Stimulated activated CD4-positive, alpha-beta T cell treated with anti-CD3 and anti-CD28 coated beads, Interleukin-4, amount 100 ng/mL, for 1 hour (primary cell): ENCODE measurements around the gene APOL6.
"Not testable (repeated sequence)": the region's sequence is repeated elsewhere in the genome, so short reads cannot be mapped to it uniquely, and the experiment has no call there.

Experiments
- DNase-seq: peaks from one replicate; pipeline ENCODE4 v3.0.0-alpha.2; 2020

The APOL6 gene

GRCh38 chr22:35638410-35638809 lies 9.8 kb upstream of the APOL6 start:
- no peak for DNase-seq

DNA sequence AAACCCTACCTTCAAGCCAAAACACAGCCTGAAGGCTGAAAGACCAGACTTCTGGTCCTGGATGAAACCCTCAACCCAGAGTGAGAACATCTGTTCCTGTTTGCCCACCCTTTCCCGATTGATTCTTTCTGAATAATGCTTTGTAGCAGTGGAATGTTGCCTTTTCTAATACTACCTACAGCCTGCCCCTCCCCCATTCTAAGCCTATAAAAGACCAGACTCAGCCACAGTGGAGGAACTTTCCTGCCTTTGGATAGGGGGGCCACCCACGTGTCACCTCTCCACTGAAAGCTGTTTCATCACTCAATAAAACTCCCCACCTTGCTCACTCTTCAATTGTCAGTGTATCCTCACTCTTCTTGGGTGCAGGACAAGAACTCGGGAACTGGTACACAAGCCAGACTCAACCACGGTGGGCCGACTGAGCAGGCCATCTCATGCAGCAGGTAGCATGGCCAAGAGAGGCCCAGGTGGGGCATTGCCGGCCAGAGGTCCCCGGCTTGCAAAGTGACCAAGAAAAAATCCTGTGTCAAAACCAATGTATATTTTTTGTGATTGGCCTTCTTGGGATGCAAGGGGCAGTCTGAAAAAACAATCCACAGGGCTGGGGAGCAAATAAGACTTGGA lies 6.6 kb upstream of the APOL6 start:
- DNase-seq: no peak

DNA sequence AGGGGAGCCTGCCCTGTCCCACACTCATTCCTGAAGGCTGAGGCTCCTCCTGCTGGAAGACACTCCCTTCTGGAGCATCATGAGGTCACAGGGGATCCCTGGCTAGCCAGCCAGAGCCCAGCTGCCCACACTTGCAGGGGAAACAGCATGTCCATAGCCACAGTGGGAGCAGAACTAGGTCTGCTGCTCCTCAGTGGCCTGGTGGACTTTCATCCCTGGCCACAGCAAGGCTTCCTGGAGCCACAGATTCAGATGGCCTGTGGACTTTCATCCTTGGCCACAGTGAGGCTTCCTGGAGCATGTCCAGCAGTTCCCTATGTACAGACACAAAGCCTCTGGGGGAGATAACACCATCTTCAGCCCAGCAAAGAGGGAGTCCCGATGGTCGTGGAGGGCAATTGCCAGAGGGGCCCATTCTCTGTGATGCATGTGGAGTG lies 5.9 kb upstream of the APOL6 start:
- DNase-seq: no peak

DNA sequence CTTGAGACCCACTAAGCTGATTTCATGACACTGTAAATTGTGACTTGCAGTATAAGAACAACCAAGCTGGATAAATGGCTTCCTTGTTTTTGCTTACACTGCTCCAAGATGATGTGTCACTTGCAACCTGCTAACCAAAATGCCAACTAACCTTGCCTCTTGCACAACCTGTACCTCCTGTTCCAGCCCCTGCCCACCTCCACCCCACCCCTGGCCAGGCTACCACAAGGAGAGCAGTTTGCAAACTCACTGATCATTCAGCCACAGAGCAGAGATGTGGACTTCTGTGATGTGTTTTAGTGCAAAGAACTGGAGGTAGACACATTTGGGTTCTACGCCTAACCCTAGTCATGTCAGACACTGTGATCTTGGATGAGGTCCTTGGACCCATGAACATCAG lies 4.3 kb upstream of the APOL6 start:
- DNase-seq: no peak

GRCh38 chr22:35645646-35646045 lies 2.6 kb upstream of the APOL6 start:
- DNase-seq: no peak

DNA sequence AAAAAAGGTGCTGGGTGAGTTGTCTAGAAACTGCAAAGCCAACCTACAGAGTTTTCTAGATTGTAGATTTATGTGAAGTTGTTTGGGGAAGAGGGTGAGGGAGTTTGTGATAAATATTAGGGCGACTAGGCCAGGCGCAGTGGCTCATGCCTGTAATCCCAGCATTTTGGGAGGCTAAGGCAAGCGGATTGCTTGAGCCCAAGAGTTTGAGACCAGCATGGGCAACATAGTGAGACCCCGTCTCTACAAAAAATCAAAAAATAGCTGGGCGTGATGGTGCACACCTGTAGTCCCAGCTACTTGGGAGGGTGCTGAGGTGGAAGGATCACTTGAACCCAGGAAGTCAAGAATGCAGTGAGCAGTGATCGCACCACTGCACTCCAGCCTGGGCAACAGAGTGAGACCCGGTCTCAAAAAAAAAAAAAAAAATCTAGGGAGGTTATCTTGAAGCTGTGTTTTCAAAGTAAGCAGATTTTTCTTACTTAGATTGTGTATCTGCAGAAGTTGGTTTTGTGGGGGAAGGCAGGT lies 844 bp downstream of the APOL6 start:
- DNase-seq: no peak

GRCh38 chr22:35649636-35650250 lies 1.5 kb downstream of the APOL6 start:
- no peak for DNase-seq

GRCh38 chr22:35651085-35651484 lies 2.8 kb downstream of the APOL6 start:
- no peak for DNase-seq

GRCh38 chr22:35653824-35654223 lies 5.6 kb downstream of the APOL6 start:
- DNase-seq: no peak

GRCh38 chr22:35656284-35656752 lies 8.1 kb downstream of the APOL6 start:
- no peak for DNase-seq

- DNase-seq: no peak
Observed at GRCh38 chr22:35657571-35658312, 9.5 kb downstream of the APOL6 start.

DNA sequence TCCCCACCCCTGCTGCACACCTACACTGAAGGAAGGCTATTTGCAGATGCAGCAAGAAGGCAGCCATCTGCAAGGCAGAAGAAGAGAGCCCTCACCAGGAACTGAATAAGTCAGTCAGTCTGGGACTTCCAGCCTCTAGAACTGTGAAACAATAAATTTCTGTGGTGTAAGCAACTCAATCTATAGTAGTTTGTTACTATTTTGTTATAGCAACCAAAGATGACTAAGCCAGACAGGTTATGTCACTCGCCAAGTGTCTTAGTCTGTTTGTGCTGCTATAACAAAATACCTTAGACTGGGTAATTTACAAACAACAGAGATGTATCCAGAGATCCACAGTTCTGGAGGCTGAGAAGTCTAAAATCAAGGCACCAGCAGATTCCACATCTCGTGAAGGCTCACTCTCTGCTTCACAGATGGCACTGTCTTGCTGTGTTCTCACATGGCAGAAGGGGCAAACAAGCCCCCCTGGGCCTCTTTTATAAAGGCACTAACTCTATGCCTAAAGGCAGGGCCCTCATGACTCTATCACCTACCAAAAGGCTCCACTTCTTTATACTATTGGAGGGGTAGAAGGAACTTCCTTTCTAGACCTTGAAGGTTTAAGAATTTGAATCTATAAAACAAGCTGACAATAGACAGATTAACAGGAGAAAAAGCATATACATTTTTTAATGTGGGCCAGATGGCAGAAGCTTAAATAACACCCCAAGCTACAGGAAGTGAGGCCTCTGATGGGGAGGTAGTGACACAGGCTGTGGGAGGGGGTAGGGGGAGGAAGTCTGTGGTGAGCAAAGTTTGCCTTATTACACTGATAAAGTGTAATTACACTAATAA lies 12.3 kb downstream of the APOL6 start:
- DNase-seq: peak; percentile 48

DNA sequence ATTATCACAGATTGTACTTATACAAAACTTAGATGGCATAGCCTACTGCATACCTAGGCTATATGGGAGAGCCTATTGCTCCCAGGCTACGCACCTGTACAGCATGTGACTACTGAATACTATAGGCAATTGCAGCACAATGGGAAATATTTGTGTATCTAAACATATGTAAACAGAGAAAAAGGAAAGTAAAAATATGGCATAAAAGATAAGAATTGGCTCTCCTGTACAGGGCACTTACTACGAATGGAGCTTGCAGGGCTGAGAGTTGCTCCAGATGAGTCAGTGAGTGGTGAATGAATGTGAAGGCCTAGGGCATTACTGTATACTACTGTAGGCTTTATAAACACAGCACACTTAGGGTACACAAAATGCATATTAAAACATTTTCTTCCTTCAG lies 13.2 kb downstream of the APOL6 start:
- DNase-seq: no peak

DNA sequence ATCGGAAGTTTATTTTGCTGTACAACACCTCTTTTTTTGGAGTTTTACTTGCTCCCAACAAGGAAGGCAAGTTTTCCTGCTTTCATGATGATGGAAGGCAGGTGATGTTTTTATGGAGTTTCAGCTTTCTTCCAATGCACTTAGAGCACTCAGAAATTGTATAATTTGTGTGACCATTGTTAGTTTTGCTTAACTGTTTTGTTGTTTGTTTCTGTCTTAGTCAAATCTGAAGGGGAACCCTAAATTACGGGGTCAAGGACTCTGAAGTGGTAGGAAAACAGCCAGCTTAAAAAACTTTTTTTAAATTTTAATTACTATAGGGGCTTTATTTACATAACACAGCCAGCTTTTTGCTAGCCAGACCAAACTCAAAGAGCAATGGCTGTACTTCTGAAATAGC lies 14.7 kb downstream of the APOL6 start:
- DNase-seq: no peak

DNA sequence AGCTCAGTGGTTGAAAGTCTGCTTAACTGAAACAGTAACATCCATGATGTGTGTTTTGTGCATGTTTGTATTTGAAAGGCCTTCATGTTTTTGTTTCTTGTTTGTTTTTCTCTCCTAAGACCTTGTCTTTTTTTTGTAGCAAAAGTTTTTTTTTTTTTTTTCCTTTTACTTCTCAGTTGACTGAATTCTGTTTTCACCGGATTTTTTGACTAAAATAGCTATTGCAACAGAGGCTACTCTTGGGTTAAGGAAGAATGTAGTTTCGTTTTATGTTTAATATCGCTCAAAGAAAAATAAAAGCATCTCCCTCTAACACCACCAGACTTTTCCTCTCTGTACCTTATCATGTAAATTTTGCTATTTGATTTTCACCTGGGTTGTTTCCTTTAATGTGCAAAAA lies 15.1 kb downstream of the APOL6 start:
- DNase-seq: no peak

- DNase-seq: no peak
Observed at GRCh38 chr22:35664955-35665587, 16.8 kb downstream of the APOL6 start.

DNA sequence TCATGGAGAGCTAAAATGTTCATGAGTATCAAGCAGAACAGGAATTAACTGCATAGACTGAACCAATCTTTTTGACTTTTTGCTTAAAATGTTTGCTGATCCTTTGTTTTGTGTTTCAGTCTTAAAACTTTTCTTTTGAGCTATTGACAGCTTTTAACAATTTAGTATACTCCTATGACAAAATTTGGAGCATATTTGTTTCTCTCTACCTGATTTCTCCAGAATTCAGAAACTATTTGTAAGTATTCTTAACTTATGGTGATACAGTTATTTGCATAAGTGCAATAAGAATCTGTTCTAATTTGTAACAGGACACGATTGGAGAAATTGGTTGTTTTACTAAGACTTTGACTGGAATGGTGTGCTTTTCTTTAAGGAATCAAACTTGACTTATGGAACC lies 18.5 kb downstream of the APOL6 start:
- DNase-seq: not testable (repeated sequence)

- no peak for DNase-seq
Observed at GRCh38 chr22:35674335-35674734, 26.1 kb downstream of the APOL6 start.

- not testable (repeated sequence) for DNase-seq
Observed at GRCh38 chr22:35676065-35676464, 27.8 kb downstream of the APOL6 start.

DNA sequence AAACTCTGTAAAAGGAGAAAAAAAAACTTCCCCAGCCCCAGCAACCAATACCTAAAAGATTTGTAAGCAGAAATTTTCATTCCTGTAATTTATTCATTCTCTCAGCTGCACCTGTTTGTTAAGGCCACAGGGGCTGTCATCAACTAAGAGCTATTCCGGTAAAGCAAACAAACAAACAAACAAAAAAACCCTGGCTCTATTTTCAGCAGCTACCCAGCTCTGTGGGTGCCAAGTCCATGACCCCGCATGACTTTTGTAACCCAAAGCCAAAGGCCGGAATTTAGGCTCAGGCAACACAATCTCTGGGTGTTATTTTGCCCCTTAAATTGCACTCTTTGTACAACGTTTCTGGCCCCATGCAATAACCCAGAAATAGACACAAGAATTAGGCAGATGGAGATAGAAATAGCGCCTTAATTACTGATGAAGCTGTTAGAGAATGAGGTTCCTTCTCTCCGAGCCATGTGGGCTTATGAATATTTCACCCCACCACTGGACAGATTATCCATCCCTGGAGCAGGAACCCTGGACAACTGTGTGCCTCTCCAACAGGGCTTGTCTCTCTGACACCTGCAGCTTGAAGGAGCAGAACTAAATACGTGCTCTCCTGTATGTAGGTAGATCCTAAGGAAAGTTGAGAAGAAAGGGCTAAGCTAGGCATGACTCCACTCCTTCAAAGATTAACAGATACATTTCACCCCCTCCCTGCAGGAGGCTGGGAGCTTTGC lies 29.4 kb downstream of the APOL6 start:
- no peak for DNase-seq

GRCh38 chr22:35678836-35679235 lies 30.6 kb downstream of the APOL6 start:
- no peak for DNase-seq

GRCh38 chr22:35679492-35679891 lies 31.2 kb downstream of the APOL6 start:
- peak; percentile 64 for DNase-seq
